Adipocyte (in vitro differentiated cells): Measurements from ENCODE around the gene MAGOHB.
"Not testable (repeated sequence)": the region's sequence is repeated elsewhere in the genome, so short reads cannot be mapped to it uniquely, and the experiment has no call there.

Experiments used
- DNase-seq: peaks from one replicate; pipeline ENCODE4 v3.0.0-alpha.2; 2015; ENCODE audit warnings: low read depth
- H3K27me3 ChIP-seq: replicated peaks from 2 replicates; pipeline ENCODE4 v1.7.0; 2013; ENCODE audit warnings: mild to moderate bottlenecking, low read length, moderate library complexity; ENCODE audit not compliant: control insufficient read depth, insufficient read depth
- H3K36me3 ChIP-seq: 2 replicates; pipeline ENCODE4 v1.7.0; 2013; ENCODE audit warnings: low read length, mild to moderate bottlenecking, moderate library complexity; ENCODE audit not compliant: control insufficient read depth, insufficient read depth, severe bottlenecking
- H3K4me1 ChIP-seq: 2 replicates; pipeline ENCODE4 v1.7.0; 2013; ENCODE audit warnings: mild to moderate bottlenecking, low read length, moderate library complexity; ENCODE audit not compliant: control insufficient read depth, insufficient read depth
- H3K4me3 ChIP-seq: 2 replicates; pipeline ENCODE4 v1.7.0; 2013; ENCODE audit warnings: mild to moderate bottlenecking, low read length, moderate library complexity
- H3K9ac ChIP-seq: 2 replicates; pipeline ENCODE4 v1.7.0; 2013; ENCODE audit warnings: mild to moderate bottlenecking, low read length, moderate library complexity
- H3K9me3 ChIP-seq: 2 replicates; pipeline ENCODE4 v1.7.0; 2013; ENCODE audit warnings: mild to moderate bottlenecking, low read length, moderate library complexity; ENCODE audit not compliant: control insufficient read depth

Gene MAGOHB

GRCh38 chr12:10612984-10613348, 443 bp downstream of the MAGOHB start:
- Histone ChIP-seq H3K9ac (peak overlapping the region; percentile 97), H3K4me3 (peak overlapping the region; percentile 94), H3K9me3 (no peaks in the 10 kb centered on the region), H3K27me3 (no peaks in the 10 kb centered on the region), H3K36me3 (peaks cover 22% of the 10 kb centered on the region), H3K4me1 (peaks cover 23% of the 10 kb centered on the region)
- DNase-seq = no peak

- H3K4me1 ChIP-seq = peaks cover 17% of the 10 kb centered on the region
- no peaks in the 10 kb centered on the region for H3K9me3 ChIP-seq
- no peak for DNase-seq
- H3K36me3 ChIP-seq = peaks cover 25% of the 10 kb centered on the region
- H3K4me3 ChIP-seq = peak overlapping the region; percentile 94
- peak overlapping the region; percentile 97 for H3K9ac ChIP-seq
- H3K27me3 ChIP-seq = no peaks in the 10 kb centered on the region
Observed at GRCh38 chr12:10612110-10612509, 1.3 kb downstream of the MAGOHB start.

GRCh38 chr12:10611258-10611657, 2.2 kb downstream of the MAGOHB start:
- Histone ChIP-seq H3K4me1 (peaks cover 17% of the 10 kb centered on the region), H3K36me3 (peaks cover 29% of the 10 kb centered on the region)
- not testable (repeated sequence) for H3K27me3 ChIP-seq, H3K9ac ChIP-seq, DNase-seq, H3K4me3 ChIP-seq, H3K9me3 ChIP-seq

GRCh38 chr12:10610188-10610587, 3.2 kb downstream of the MAGOHB start:
- Histone ChIP-seq H3K9ac (no peak overlapping the region), H3K9me3 (no peaks in the 10 kb centered on the region), H3K4me1 (peaks cover 17% of the 10 kb centered on the region), H3K4me3 (no peak overlapping the region), H3K27me3 (no peaks in the 10 kb centered on the region), H3K36me3 (peaks cover 40% of the 10 kb centered on the region)
- no peak for DNase-seq

- Histone ChIP-seq H3K4me3 (no peak overlapping the region), H3K27me3 (no peaks in the 10 kb centered on the region), H3K9ac (no peak overlapping the region), H3K9me3 (no peaks in the 10 kb centered on the region), H3K4me1 (peaks cover 11% of the 10 kb centered on the region), H3K36me3 (peaks cover 42% of the 10 kb centered on the region)
- DNase-seq = peak; percentile 44
Observed at GRCh38 chr12:10607885-10608458, 5.4 kb downstream of the MAGOHB start.

GRCh38 chr12:10601860-10602259, 11.5 kb downstream of the MAGOHB start:
- Histone ChIP-seq H3K27me3 (no peaks in the 10 kb centered on the region), H3K4me3 (no peak overlapping the region), H3K36me3 (peaks cover 20% of the 10 kb centered on the region), H3K9ac (no peak overlapping the region), H3K9me3 (no peaks in the 10 kb centered on the region), H3K4me1 (no peaks in the 10 kb centered on the region)
- DNase-seq = no peak

- H3K4me1 ChIP-seq = no peaks in the 10 kb centered on the region
- H3K27me3 ChIP-seq = no peaks in the 10 kb centered on the region
- peaks cover 22% of the 10 kb centered on the region for H3K36me3 ChIP-seq
- H3K4me3 ChIP-seq = no peak overlapping the region
- no peaks in the 10 kb centered on the region for H3K9me3 ChIP-seq
- no peak for DNase-seq
- no peak overlapping the region for H3K9ac ChIP-seq
Observed at GRCh38 chr12:10600988-10601387, 12.4 kb downstream of the MAGOHB start.

GRCh38 chr12:10595881-10596280, 17.5 kb downstream of the MAGOHB start:
- H3K27me3 ChIP-seq = no peaks in the 10 kb centered on the region
- no peak for DNase-seq
- H3K9me3 ChIP-seq = no peaks in the 10 kb centered on the region
- H3K4me1 ChIP-seq = no peaks in the 10 kb centered on the region
- no peak overlapping the region for H3K9ac ChIP-seq
- H3K36me3 ChIP-seq = peaks cover 14% of the 10 kb centered on the region
- no peak overlapping the region for H3K4me3 ChIP-seq

- Histone ChIP-seq H3K4me1 (no peaks in the 10 kb centered on the region), H3K36me3 (peaks cover 4% of the 10 kb centered on the region), H3K4me3 (no peak overlapping the region), H3K27me3 (no peaks in the 10 kb centered on the region), H3K9me3 (no peaks in the 10 kb centered on the region), H3K9ac (no peak overlapping the region)
- DNase-seq = peak; percentile 13
Observed at GRCh38 chr12:10590966-10591365, 22.4 kb downstream of the MAGOHB start.

GRCh38 chr12:10584415-10584814, 29.0 kb downstream of the MAGOHB start:
- no peak for DNase-seq
- no peak overlapping the region for H3K9ac ChIP-seq
- H3K4me3 ChIP-seq = no peak overlapping the region
- H3K36me3 ChIP-seq = peaks cover 7% of the 10 kb centered on the region
- no peaks in the 10 kb centered on the region for H3K27me3 ChIP-seq
- no peaks in the 10 kb centered on the region for H3K9me3 ChIP-seq
- H3K4me1 ChIP-seq = peaks cover 5% of the 10 kb centered on the region

GRCh38 chr12:10582704-10583103, 30.7 kb downstream of the MAGOHB start:
- no peaks in the 10 kb centered on the region for H3K27me3 ChIP-seq
- H3K9me3 ChIP-seq = no peaks in the 10 kb centered on the region
- DNase-seq = no peak
- no peak overlapping the region for H3K4me3 ChIP-seq
- peaks cover 7% of the 10 kb centered on the region for H3K36me3 ChIP-seq
- peaks cover 5% of the 10 kb centered on the region for H3K4me1 ChIP-seq
- no peak overlapping the region for H3K9ac ChIP-seq

- not testable (repeated sequence) for H3K9ac ChIP-seq, H3K9me3 ChIP-seq, H3K4me1 ChIP-seq, DNase-seq, H3K36me3 ChIP-seq, H3K4me3 ChIP-seq, H3K27me3 ChIP-seq
Observed at GRCh38 chr12:10582133-10582532, 31.3 kb downstream of the MAGOHB start.
